BJ (cell line): Measurements from ENCODE around the gene DPYSL5. TPM values are rescaled to one million over a fixed set of nuclear protein-coding genes. Genes with fewer than 3 reads are reported as not detected.

Experiments
- CTCF ChIA-PET: fragments of 350-600 bp; formaldehyde crosslinking; extraction: SDS; loops from one replicate; lab custom pipeline; 2021; ENCODE audit warnings: antibody characterized with exemption, inconsistent platforms; lab: Yijun Ruan, JAX
- POLR2A ChIA-PET: fragments of 300-600 bp; sonication (Branson Sonifier 250); formaldehyde crosslinking; extraction: SDS; loops from one replicate; lab custom pipeline; 2021; ENCODE audit warnings: antibody characterized with exemption; lab: Charles Lee
- DNase-seq: peaks from one replicate; pipeline ENCODE4 v3.0.0-alpha.2; 2011; ENCODE audit warnings: low read depth
- H3K27me3 ChIP-seq: 2 replicates; pipeline ENCODE4 v1.6.0; 2011; ENCODE audit warnings: low read length; ENCODE audit not compliant: control insufficient read depth, insufficient read depth
- H3K36me3 ChIP-seq: 2 replicates; pipeline ENCODE4 v1.5.1; 2011; ENCODE audit warnings: low read length; ENCODE audit not compliant: control insufficient read depth, insufficient read depth
- H3K4me3 ChIP-seq: 2 replicates; pipeline ENCODE4 v1.5.1; 2011; ENCODE audit warnings: low read depth, mild to moderate bottlenecking, control low read depth, low read length
- polyA plus RNA-seq: library from polyadenylated mRNA; depleted of rRNA; stranded (reverse); fragments of >200 nt; gene quantifications from 2 replicates; pipeline ENCODE4 v1.2.3, GENCODE V29; 2011
- TF ChIP-seq, protein P1 (sequence below): IDR thresholded peaks from 2 replicates; pipeline ENCODE4 v1.5.1; 2011; ENCODE audit warnings: low read depth, mild to moderate bottlenecking, control low read depth, inconsistent platforms, low read length, moderate library complexity; ENCODE audit not compliant: insufficient read depth

Gene DPYSL5
- polyA plus RNA-seq, 1 experiment, result not detected

GRCh38 chr2:26970244-26970927 is 122.5 kb downstream of the DPYSL5 start, which contains the start of gene MAPRE3:
Gene MAPRE3, plus strand, starts transcription at chr2:26970637. Its CDS starts 51,582 bp downstream, at chr2:27022219.
- Histone ChIP-seq H3K4me3 (peak within 1 kb of the TSS; percentile 64), H3K27me3 (peaks cover 6% of the 10 kb centered on the region), H3K36me3 (no peaks in the 10 kb centered on the region)
- ChIA-PET POLR2A (interaction anchor here (0.5 kb wide), 1 partner anchor 46 kb away, joined by 7 read pairs; no protein-coding TSS in a partner anchor), CTCF (interaction anchor here (0.9 to 2.9 kb wide), 2 partner anchors 8 to 9 kb away, joined by 6 to 20 read pairs; no protein-coding TSS in a partner anchor)
- DNase-seq, result no peak
- TF ChIP-seq, protein P1, sequence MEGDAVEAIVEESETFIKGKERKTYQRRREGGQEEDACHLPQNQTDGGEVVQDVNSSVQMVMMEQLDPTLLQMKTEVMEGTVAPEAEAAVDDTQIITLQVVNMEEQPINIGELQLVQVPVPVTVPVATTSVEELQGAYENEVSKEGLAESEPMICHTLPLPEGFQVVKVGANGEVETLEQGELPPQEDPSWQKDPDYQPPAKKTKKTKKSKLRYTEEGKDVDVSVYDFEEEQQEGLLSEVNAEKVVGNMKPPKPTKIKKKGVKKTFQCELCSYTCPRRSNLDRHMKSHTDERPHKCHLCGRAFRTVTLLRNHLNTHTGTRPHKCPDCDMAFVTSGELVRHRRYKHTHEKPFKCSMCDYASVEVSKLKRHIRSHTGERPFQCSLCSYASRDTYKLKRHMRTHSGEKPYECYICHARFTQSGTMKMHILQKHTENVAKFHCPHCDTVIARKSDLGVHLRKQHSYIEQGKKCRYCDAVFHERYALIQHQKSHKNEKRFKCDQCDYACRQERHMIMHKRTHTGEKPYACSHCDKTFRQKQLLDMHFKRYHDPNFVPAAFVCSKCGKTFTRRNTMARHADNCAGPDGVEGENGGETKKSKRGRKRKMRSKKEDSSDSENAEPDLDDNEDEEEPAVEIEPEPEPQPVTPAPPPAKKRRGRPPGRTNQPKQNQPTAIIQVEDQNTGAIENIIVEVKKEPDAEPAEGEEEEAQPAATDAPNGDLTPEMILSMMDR, result no peak

DNA sequence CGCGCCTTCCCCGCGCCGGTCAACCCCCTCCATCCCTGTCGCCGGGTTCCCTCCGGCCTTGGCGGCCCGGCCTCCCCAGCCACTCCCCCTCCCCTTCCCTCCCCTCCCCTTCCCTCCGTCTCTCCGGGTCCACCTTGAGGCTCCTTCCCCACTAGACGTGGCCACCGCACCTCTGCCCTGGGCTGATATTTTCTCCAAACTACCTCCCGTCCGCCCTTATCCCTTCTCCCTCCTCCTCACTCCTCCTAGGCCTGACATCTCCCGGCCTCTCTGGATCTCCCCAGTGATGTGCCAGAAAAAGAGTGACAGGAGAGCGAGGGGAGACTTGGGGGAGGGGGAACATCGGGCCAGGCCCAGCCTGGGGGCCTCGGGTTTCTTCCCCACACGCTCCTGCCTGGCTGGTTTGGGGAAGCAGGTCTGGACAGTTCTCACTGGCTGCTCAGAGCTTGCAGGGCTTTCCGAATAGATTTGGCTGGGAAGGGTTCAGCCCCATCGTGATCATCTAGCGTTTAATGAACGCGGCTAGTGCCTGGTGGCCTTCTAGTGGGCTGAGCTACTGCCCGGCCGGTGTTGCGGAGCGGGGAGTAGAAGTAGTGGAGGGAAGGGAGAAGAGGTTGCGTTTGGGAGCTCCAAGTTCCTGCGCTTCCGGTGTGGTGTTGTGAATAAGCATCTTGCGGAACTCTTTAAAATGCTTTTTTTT is 123.1 kb downstream of the DPYSL5 start:
- H3K36me3 ChIP-seq, result no peaks in the 10 kb centered on the region
- TF ChIP-seq, protein P1, result no peak
- H3K4me3 ChIP-seq, result peak overlapping the region; percentile 64
- ChIA-PET POLR2A (no interaction called here), CTCF (interaction anchor here (0.6 to 2.9 kb wide), 3 partner anchors 9 to 49 kb away, joined by 3 to 20 read pairs (median 3); no protein-coding TSS in a partner anchor)
- no peak for DNase-seq
- peaks cover 6% of the 10 kb centered on the region for H3K27me3 ChIP-seq

DNA sequence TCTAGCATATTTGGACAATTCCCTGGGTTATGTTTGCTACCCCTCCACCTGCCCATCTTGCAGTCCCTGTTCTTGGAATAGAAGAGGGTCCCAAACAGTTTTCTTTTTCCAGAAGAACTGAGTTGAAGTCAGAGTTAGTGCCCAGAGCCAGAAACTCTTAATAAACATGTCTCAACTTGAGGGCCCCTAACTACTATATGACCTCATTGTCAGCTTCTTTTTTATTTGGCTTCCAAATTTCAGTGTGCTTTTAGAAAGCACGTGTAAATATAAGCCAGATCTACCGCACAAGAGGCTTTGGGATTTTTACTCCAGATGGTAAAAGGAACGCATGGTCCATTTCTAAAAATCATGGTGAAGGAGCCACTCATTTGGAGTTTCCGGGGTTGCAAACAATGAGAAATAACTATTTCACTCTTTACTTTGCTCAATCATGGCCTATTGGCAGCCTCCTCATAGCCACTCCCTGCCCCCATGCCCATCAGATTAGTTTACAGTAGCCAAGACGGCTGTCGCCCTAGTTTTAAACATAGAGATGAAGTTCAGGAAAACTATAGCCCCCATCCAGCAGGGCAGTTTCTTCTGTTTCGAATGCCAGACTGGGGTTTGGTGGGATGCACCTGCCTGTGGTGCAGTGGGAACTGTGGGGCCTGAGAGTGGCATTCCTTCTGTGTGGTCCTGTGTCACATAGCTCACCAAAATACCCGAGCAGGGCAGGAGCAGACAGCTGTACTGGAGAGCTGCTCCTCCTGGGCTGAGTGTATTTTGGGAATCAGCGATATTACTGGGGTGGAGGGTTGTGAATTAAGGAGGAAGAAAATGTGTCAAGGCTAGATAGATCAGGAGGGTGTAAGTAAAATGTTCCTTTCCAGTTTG is 124.2 kb downstream of the DPYSL5 start:
- CTCF ChIA-PET, result interaction anchor here (1.0 to 2.9 kb wide), 3 partner anchors 10 to 44 kb away, joined by 3 to 20 read pairs (median 3); no protein-coding TSS in a partner anchor
- POLR2A ChIA-PET, result no interaction called here
- Histone ChIP-seq H3K4me3 (no peak overlapping the region), H3K36me3 (no peaks in the 10 kb centered on the region), H3K27me3 (peaks cover 6% of the 10 kb centered on the region)
- TF ChIP-seq, protein P1, result no peak
- no peak for DNase-seq

DNA sequence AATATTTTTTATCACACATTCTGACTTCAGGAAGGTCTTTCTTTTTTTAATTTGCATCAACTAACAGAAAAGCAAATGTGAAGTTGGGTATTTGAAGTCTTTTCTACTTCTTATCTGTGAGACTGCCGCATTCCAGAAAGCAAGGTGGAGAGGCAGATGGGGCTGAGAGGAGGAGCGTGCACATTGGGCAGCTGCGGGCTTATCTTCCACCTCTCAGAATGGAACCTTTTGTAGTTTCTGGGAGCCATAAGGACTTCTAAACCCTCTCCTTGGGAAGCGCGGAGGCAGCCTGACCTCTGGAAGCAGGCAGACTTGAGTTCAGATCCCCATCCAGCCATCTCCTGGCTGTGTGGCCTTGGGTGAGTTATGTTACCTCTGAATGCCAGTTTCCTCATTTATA is 126.4 kb downstream of the DPYSL5 start:
- TF ChIP-seq, protein P1, result no peak
- no peaks in the 10 kb centered on the region for H3K27me3 ChIP-seq
- ChIA-PET CTCF (no interaction called here), POLR2A (no interaction called here)
- H3K4me3 ChIP-seq, result no peak overlapping the region
- DNase-seq, result no peak
- no peaks in the 10 kb centered on the region for H3K36me3 ChIP-seq
